ENCODE data around the gene PTGES2.
"Not testable (repeated sequence)": the region's sequence is repeated elsewhere in the genome, so short reads cannot be mapped to it uniquely, and the experiment has no call there.

The PTGES2 gene

DNA sequence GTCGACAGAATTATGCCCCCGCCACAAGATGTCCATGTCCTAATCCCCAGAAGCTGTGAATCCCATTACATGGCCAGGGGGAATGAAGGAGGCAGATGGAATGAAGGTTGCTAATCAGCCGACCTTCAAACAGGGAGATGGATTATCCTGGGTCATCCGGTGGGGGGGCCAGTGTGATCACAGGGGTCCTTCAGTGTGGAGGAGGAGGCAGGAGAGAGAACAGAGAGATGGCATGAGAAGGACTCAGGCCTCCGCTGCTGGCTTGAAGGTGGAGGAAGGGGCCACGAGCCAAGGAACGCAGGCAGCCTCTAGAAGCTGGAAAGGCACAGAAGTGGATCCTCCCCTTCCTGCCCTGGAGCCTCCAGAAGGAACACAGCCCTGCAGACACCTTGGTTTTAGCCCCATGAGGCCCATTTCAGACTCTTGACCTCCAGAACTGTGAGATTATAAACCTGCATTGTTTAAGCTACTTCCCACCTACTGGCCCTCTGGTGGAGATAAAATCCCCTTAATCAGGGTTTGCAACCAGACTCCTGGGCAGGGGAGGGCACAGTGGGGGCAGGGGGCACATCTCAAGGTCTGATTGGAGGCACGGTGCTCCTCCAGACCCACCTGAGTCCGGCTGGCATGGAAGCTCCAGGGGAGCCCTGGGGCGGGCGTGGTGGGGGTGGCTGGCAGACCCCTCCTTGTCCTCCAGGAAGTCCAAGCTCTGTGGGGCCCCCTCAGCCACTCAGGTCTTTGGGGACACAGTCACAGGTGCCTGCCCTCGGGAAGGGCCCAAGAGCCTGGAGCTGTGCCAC lies 13.8 kb downstream of the PTGES2 start:
- Histone ChIP-seq H3K36me3 (replicated peaks; ENCODE audit: low read depth, low read length) (peaks cover 38% of the 10 kb centered on the region), H3K4me2 (ENCODE audit: low read length) (no peak overlapping the region; the same call in 1 of the 2 replicates), H3K4me1 (ENCODE audit: low read length) (peaks cover 43% of the 10 kb centered on the region), H3K9ac (ENCODE audit: low read length) (no peak overlapping the region), H2AFZ (ENCODE audit: low read depth, low read length) (no peak overlapping the region), H3K4me3 (ENCODE audit: low read length) (no peak overlapping the region), H3K27ac (ENCODE audit: low read length) (peak overlapping the region; percentile 85; the same call in 1 of the 2 replicates), H3K79me2 (ENCODE audit: low read length) (no peaks in the 10 kb centered on the region), H3K9me3 (ENCODE audit: insufficient read depth, low read length) (no peaks in the 10 kb centered on the region), H3K27me3 (ENCODE audit: low read depth, low read length) (no peaks in the 10 kb centered on the region), H4K20me1 (ENCODE audit: insufficient read depth, low read length) (no peaks in the 10 kb centered on the region)
- TF ChIP-seq EZH2phosphoT487 (IDR thresholded peaks at IDR 0.05; ENCODE audit: low read depth), result no peak
- TF ChIP-seq, protein P1, sequence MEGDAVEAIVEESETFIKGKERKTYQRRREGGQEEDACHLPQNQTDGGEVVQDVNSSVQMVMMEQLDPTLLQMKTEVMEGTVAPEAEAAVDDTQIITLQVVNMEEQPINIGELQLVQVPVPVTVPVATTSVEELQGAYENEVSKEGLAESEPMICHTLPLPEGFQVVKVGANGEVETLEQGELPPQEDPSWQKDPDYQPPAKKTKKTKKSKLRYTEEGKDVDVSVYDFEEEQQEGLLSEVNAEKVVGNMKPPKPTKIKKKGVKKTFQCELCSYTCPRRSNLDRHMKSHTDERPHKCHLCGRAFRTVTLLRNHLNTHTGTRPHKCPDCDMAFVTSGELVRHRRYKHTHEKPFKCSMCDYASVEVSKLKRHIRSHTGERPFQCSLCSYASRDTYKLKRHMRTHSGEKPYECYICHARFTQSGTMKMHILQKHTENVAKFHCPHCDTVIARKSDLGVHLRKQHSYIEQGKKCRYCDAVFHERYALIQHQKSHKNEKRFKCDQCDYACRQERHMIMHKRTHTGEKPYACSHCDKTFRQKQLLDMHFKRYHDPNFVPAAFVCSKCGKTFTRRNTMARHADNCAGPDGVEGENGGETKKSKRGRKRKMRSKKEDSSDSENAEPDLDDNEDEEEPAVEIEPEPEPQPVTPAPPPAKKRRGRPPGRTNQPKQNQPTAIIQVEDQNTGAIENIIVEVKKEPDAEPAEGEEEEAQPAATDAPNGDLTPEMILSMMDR (IDR thresholded peaks at IDR 0.05; ENCODE audit: low read depth, low read length), result no peak

DNA sequence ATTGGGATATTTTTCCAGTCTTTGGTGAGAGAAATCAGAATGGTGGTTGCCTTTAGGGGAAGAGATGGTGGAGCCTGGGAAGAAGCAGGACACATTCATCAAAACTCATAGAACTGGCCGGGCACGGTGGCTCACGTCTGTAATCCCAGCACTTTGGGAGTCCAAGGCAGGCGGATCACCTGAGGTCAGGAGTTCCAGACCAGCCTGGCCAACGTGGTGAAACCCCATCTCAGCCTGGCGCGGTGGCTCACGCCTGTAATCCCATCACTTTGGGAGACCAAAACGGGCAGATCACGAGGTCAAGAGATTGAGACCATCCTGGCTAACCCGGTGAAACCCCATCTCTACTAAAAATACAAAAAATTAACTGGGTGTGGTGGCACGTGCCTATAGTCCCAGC lies 15.8 kb downstream of the PTGES2 start:
- not testable (repeated sequence) for H2AFZ ChIP-seq (ENCODE audit: low read depth, low read length); H4K20me1 ChIP-seq (ENCODE audit: insufficient read depth, low read length); H3K9ac ChIP-seq (ENCODE audit: low read length); H3K79me2 ChIP-seq (ENCODE audit: low read length); H3K27ac ChIP-seq (ENCODE audit: low read length); H3K27me3 ChIP-seq (ENCODE audit: low read depth, low read length); H3K4me2 ChIP-seq (ENCODE audit: low read length); H3K4me3 ChIP-seq (ENCODE audit: low read length); H3K9me3 ChIP-seq (ENCODE audit: insufficient read depth, low read length)
- Histone ChIP-seq H3K36me3 (replicated peaks; ENCODE audit: low read depth, low read length) (peaks cover 52% of the 10 kb centered on the region), H3K4me1 (ENCODE audit: low read length) (peaks cover 30% of the 10 kb centered on the region)

DNA sequence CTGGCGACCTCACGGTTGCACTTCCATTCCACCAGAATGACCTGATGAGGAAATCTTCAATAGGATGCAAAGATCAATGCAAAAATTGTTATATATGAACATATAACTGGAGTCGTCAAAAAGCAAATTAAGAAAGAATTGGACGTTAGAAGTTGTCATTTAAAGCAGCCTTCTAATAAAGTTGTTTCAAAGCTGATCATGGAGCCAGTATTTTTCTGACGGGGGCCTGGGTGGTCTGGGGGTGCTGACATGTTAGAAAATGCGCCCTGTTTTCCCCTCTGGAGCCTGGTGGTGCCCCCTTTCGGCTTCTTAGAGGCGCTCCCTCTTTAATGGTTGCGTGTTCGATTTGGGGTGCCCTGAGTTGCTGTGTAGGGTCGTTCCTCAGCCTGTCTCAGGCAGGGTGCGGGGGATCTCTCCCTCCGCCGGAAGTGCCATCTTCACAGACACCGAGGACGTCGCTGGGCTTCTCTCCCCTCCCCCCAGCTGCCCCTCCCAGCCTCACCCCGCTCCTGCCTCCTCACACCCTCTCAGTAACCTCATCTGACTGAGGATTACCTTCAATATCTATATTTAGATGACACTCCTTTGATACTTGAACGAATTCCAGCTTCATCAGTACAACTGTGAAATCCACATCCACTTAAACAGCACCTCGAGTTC lies 18.3 kb downstream of the PTGES2 start:
- Histone ChIP-seq H2AFZ (ENCODE audit: low read depth, low read length) (no peak overlapping the region), H3K27ac (ENCODE audit: low read length) (no peak overlapping the region)

DNA sequence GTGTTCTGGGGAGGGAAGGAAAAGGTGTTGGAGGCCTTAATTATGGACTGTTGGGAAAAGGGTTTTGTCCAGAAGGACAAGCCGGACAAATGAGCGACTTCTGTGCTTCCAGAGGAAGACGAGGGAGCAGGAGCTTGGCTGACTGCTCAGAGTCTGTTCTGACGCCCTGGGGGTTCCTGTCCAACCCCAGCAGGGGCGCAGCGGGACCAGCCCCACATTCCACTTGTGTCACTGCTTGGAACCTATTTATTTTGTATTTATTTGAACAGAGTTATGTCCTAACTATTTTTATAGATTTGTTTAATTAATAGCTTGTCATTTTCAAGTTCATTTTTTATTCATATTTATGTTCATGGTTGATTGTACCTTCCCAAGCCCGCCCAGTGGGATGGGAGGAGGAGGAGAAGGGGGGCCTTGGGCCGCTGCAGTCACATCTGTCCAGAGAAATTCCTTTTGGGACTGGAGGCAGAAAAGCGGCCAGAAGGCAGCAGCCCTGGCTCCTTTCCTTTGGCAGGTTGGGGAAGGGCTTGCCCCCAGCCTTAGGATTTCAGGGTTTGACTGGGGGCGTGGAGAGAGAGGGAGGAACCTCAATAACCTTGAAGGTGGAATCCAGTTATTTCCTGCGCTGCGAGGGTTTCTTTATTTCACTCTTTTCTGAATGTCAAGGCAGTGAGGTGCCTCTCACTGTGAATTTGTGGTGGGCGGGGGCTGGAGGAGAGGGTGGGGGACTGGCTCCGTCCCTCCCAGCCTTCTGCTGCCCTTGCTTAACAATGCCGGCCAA lies 19.1 kb downstream of the PTGES2 start:
- H3K4me1 ChIP-seq (ENCODE audit: low read length), result no peaks in the 10 kb centered on the region

More for the DNA sequence above, 18.3 kb downstream of the PTGES2 start:
- no peak overlapping the region for H3K9ac ChIP-seq (ENCODE audit: low read length)
- no peaks in the 10 kb centered on the region for H3K27me3 ChIP-seq (ENCODE audit: low read depth, low read length)
- H3K4me2 ChIP-seq (ENCODE audit: low read length), result no peak overlapping the region
- no peak for TF ChIP-seq EZH2phosphoT487 (IDR thresholded peaks at IDR 0.05; ENCODE audit: low read depth)
- H4K20me1 ChIP-seq (ENCODE audit: insufficient read depth, low read length), result no peaks in the 10 kb centered on the region; the same call in 1 of the 2 replicates
- peaks cover 44% of the 10 kb centered on the region for H3K36me3 ChIP-seq (replicated peaks; ENCODE audit: low read depth, low read length)
- peaks cover 5% of the 10 kb centered on the region for H3K4me1 ChIP-seq (ENCODE audit: low read length)
- no peaks in the 10 kb centered on the region for H3K79me2 ChIP-seq (ENCODE audit: low read length)
- H3K4me3 ChIP-seq (ENCODE audit: low read length), result no peak overlapping the region
- no peaks in the 10 kb centered on the region for H3K9me3 ChIP-seq (ENCODE audit: insufficient read depth, low read length)

More for the DNA sequence above, 19.1 kb downstream of the PTGES2 start:
- H3K4me3 ChIP-seq (ENCODE audit: low read length), result no peak overlapping the region
- H3K27me3 ChIP-seq (ENCODE audit: low read depth, low read length), result no peaks in the 10 kb centered on the region
- no peak overlapping the region for H3K27ac ChIP-seq (ENCODE audit: low read length)
- no peak overlapping the region for H3K4me2 ChIP-seq (ENCODE audit: low read length)
- TF ChIP-seq EZH2phosphoT487 (IDR thresholded peaks at IDR 0.05; ENCODE audit: low read depth), result no peak
- TF ChIP-seq, protein P1 (IDR thresholded peaks at IDR 0.05; ENCODE audit: low read depth, low read length), result no peak
- no peaks in the 10 kb centered on the region for H3K79me2 ChIP-seq (ENCODE audit: low read length)
- peaks cover 40% of the 10 kb centered on the region for H3K36me3 ChIP-seq (replicated peaks; ENCODE audit: low read depth, low read length)
- no peak overlapping the region for H3K9ac ChIP-seq (ENCODE audit: low read length)
- H2AFZ ChIP-seq (ENCODE audit: low read depth, low read length), result no peak overlapping the region
- no peaks in the 10 kb centered on the region for H3K9me3 ChIP-seq (ENCODE audit: insufficient read depth, low read length)
- H4K20me1 ChIP-seq (ENCODE audit: insufficient read depth, low read length), result no peaks in the 10 kb centered on the region; the same call in 1 of the 2 replicates

All from OCI-LY3 (cell line).